C4-2B (cell line): ENCODE measurements around the gene LAP3.

ENCODE experiments used
- ZFX ChIP-seq: fragments of 450-650 bp; IDR thresholded peaks from 2 replicates; pipeline ENCODE4 v1.6.1; 2017
- TF ChIP-seq, protein P1 (sequence below): fragments of 450-650 bp; conservative IDR thresholded peaks from 2 replicates; pipeline ENCODE4 v1.5.1; 2017; ENCODE audit warnings: mild to moderate bottlenecking

DNA sequence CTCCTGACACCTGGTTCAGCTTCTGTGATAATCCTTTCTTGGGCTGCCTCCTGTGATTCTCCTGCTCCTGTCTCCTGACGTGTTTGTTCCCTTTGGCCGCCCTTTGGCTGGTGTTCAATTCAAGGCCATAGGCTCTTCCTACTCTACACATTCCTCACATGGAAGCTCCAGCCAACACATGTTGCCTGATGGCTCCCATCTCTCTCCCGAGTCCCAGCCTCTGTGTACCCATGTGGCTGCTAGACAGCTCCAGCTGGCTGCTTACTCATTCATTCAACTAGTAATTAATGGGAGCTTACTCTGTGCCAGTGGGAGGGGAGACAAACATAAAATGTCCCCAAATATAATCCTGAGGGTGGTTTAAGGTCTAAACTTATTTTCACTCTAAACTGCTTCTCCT is 28.2 kb downstream of the LAP3 start:
- TF ChIP-seq, protein P1, sequence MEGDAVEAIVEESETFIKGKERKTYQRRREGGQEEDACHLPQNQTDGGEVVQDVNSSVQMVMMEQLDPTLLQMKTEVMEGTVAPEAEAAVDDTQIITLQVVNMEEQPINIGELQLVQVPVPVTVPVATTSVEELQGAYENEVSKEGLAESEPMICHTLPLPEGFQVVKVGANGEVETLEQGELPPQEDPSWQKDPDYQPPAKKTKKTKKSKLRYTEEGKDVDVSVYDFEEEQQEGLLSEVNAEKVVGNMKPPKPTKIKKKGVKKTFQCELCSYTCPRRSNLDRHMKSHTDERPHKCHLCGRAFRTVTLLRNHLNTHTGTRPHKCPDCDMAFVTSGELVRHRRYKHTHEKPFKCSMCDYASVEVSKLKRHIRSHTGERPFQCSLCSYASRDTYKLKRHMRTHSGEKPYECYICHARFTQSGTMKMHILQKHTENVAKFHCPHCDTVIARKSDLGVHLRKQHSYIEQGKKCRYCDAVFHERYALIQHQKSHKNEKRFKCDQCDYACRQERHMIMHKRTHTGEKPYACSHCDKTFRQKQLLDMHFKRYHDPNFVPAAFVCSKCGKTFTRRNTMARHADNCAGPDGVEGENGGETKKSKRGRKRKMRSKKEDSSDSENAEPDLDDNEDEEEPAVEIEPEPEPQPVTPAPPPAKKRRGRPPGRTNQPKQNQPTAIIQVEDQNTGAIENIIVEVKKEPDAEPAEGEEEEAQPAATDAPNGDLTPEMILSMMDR: no peak
- TF ChIP-seq ZFX: no peak
